MM.1S (cell line): ENCODE data around the gene MT3.
"Not testable (repeated sequence)": the region's sequence is repeated elsewhere in the genome, so short reads cannot be mapped to it uniquely, and the experiment has no call there.

ENCODE experiments used
- DNase-seq: peaks from one replicate; pipeline ENCODE4 v3.0.0-alpha.2; 2015
- H2AFZ ChIP-seq: fragments of 300-600 bp; sonication (generic); 2 replicates; pipeline ENCODE4 v1.6.0; 2016; ENCODE audit warnings: antibody characterized with exemption, low read length
- H3F3A ChIP-seq: fragments of 300-600 bp; sonication (generic); 2 replicates; pipeline ENCODE4 v1.6.1; 2016; ENCODE audit warnings: mild to moderate bottlenecking, antibody characterized with exemption, low read length, moderate library complexity, mixed read lengths; ENCODE audit not compliant: insufficient read depth
- H3K27ac ChIP-seq: fragments of 300-600 bp; sonication (generic); 2 replicates; pipeline ENCODE4 v1.5.1; 2016; ENCODE audit warnings: mild to moderate bottlenecking, low read length
- H3K27me3 ChIP-seq: fragments of 300-600 bp; sonication (generic); replicated peaks from 2 replicates; pipeline ENCODE4 v1.6.0; 2016; ENCODE audit warnings: low read length; ENCODE audit not compliant: insufficient read depth
- H3K36me3 ChIP-seq: fragments of 300-600 bp; sonication (generic); replicated peaks from 2 replicates; pipeline ENCODE4 v1.6.1; 2016; ENCODE audit warnings: mild to moderate bottlenecking, low read length, mixed read lengths; ENCODE audit not compliant: insufficient read depth
- H3K4me1 ChIP-seq: fragments of 300-600 bp; sonication (generic); 2 replicates; pipeline ENCODE4 v1.6.1; 2016; ENCODE audit warnings: low read length, mixed read lengths
- H3K4me2 ChIP-seq: fragments of 300-600 bp; sonication (generic); 2 replicates; pipeline ENCODE4 v1.6.0; 2016; ENCODE audit warnings: low read depth, low read length
- H3K4me3 ChIP-seq: fragments of 300-600 bp; sonication (generic); 2 replicates; pipeline ENCODE4 v1.5.1; 2016; ENCODE audit warnings: low read length, mixed read lengths
- H3K79me2 ChIP-seq: fragments of 300-600 bp; sonication (generic); 2 replicates; pipeline ENCODE4 v1.6.1; 2016; ENCODE audit warnings: mixed run types, low read length, mixed read lengths
- H3K9ac ChIP-seq: fragments of 300-600 bp; sonication (generic); 2 replicates; pipeline ENCODE4 v1.6.1; 2016; ENCODE audit warnings: low read length, mixed read lengths
- H3K9me2 ChIP-seq: fragments of 300-600 bp; sonication (generic); replicated peaks from 2 replicates; pipeline ENCODE4 v1.6.1; 2016; ENCODE audit warnings: mild to moderate bottlenecking, low read length, mixed read lengths; ENCODE audit not compliant: insufficient read depth
- H3K9me3 ChIP-seq: fragments of 300-600 bp; sonication (generic); replicated peaks from 2 replicates; pipeline ENCODE4 v1.6.1; 2016; ENCODE audit warnings: mild to moderate bottlenecking, low read length, mixed read lengths; ENCODE audit not compliant: insufficient read depth
- H4K20me1 ChIP-seq: fragments of 300-600 bp; sonication (generic); 2 replicates; pipeline ENCODE4 v1.6.1; 2016; ENCODE audit warnings: mild to moderate bottlenecking, low read length, moderate library complexity, mixed read lengths; ENCODE audit not compliant: insufficient read depth
- CTCF ChIP-seq: fragments of 300-600 bp; sonication (generic); IDR thresholded peaks from 2 replicates; pipeline ENCODE4 v1.5.1; 2016; ENCODE audit warnings: antibody characterized with exemption, low read length, mixed read lengths
- EZH2 ChIP-seq: fragments of 300-600 bp; sonication (generic); optimal IDR thresholded peaks from 2 replicates; pipeline ENCODE3; 2017; ENCODE audit warnings: low read depth, mild to moderate bottlenecking, antibody characterized with exemption, low read length, mixed read lengths
- EZH2phosphoT487 ChIP-seq: fragments of 300-600 bp; sonication (generic); IDR thresholded peaks from 2 replicates; pipeline ENCODE4 v1.6.1; 2018; ENCODE audit warnings: antibody characterized with exemption, low read length

MT3 gene

GRCh38 chr16:56617212-56618085 is 28.1 kb downstream of the MT3 start:
- no peaks in the 10 kb centered on the region for H3F3A ChIP-seq
- H3K27ac ChIP-seq: no peak overlapping the region
- no peaks in the 10 kb centered on the region for H4K20me1 ChIP-seq
- peaks cover 33% of the 10 kb centered on the region for H3K27me3 ChIP-seq
- no peaks in the 10 kb centered on the region for H3K36me3 ChIP-seq
- H3K4me2 ChIP-seq: no peak overlapping the region
- H3K79me2 ChIP-seq: no peaks in the 10 kb centered on the region
- no peak overlapping the region for H2AFZ ChIP-seq
- no peak overlapping the region for H3K4me3 ChIP-seq
- TF ChIP-seq EZH2phosphoT487: no peak
- no peak for TF ChIP-seq EZH2
- no peak for TF ChIP-seq CTCF
- no peaks in the 10 kb centered on the region for H3K9me2 ChIP-seq
- H3K9ac ChIP-seq: no peak overlapping the region
- H3K4me1 ChIP-seq: no peaks in the 10 kb centered on the region
- no peaks in the 10 kb centered on the region for H3K9me3 ChIP-seq
- no peak for DNase-seq

- no peak overlapping the region for H2AFZ ChIP-seq
- H3K36me3 ChIP-seq: no peaks in the 10 kb centered on the region
- no peaks in the 10 kb centered on the region for H3F3A ChIP-seq
- H4K20me1 ChIP-seq: no peaks in the 10 kb centered on the region
- H3K4me1 ChIP-seq: no peaks in the 10 kb centered on the region
- peaks cover 33% of the 10 kb centered on the region for H3K27me3 ChIP-seq
- no peaks in the 10 kb centered on the region for H3K79me2 ChIP-seq
- no peak overlapping the region for H3K4me3 ChIP-seq
- no peaks in the 10 kb centered on the region for H3K9me3 ChIP-seq
- DNase-seq: no peak
- no peak overlapping the region for H3K27ac ChIP-seq
- H3K9ac ChIP-seq: no peak overlapping the region
- no peak for TF ChIP-seq EZH2phosphoT487
- TF ChIP-seq CTCF: no peak
- no peak for TF ChIP-seq EZH2
- no peak overlapping the region for H3K4me2 ChIP-seq
- H3K9me2 ChIP-seq: no peaks in the 10 kb centered on the region
Observed at GRCh38 chr16:56618138-56618537, 28.8 kb downstream of the MT3 start.

GRCh38 chr16:56620339-56620897 is 31.1 kb downstream of the MT3 start:
- Histone ChIP-seq H3F3A (no peaks in the 10 kb centered on the region), H3K9ac (no peak overlapping the region), H3K36me3 (no peaks in the 10 kb centered on the region), H3K4me2 (no peak overlapping the region), H3K27ac (no peak overlapping the region), H3K4me1 (no peaks in the 10 kb centered on the region), H2AFZ (no peak overlapping the region), H3K9me3 (no peaks in the 10 kb centered on the region), H3K27me3 (peaks cover 40% of the 10 kb centered on the region), H4K20me1 (no peaks in the 10 kb centered on the region), H3K9me2 (no peaks in the 10 kb centered on the region), H3K79me2 (no peaks in the 10 kb centered on the region), H3K4me3 (no peak overlapping the region)
- TF ChIP-seq EZH2phosphoT487 (no peak), EZH2 (no peak), CTCF (no peak)
- DNase-seq: no peak

- H3F3A ChIP-seq, H3K9me3 ChIP-seq, H3K27ac ChIP-seq, H3K79me2 ChIP-seq, DNase-seq, H4K20me1 ChIP-seq, H2AFZ ChIP-seq, H3K36me3 ChIP-seq, H3K4me1 ChIP-seq, H3K4me2 ChIP-seq, H3K4me3 ChIP-seq, H3K9me2 ChIP-seq, H3K9ac ChIP-seq: not testable (repeated sequence)
- H3K27me3 ChIP-seq: peaks cover 47% of the 10 kb centered on the region
Observed at GRCh38 chr16:56621665-56622445, 32.5 kb downstream of the MT3 start.

- H3K79me2 ChIP-seq, H3K4me3 ChIP-seq, H3K27ac ChIP-seq, H3F3A ChIP-seq, H3K4me1 ChIP-seq, H2AFZ ChIP-seq, H3K9me3 ChIP-seq, H3K36me3 ChIP-seq, H3K4me2 ChIP-seq, DNase-seq, H4K20me1 ChIP-seq, H3K9me2 ChIP-seq, H3K9ac ChIP-seq: not testable (repeated sequence)
- H3K27me3 ChIP-seq: peaks cover 40% of the 10 kb centered on the region
Observed at GRCh38 chr16:56623184-56623583, 33.9 kb downstream of the MT3 start.
